Fibroblast of lung (primary cell): ENCODE data around the gene RER1. TPM values are rescaled to one million over a fixed set of nuclear protein-coding genes. Genes with fewer than 3 reads are reported as not detected.

Experiments used
- DNase-seq, 2 donors: peaks; one replicate each; pipeline versions ENCODE4 v3.0.0 to v3.0.0-alpha.2; 2010; ENCODE audit warnings: low read depth in 2 of 2
- H2AFZ ChIP-seq: 2 replicates; pipeline ENCODE4 v1.5.1; 2012; ENCODE audit warnings: low read length, control low read depth, inconsistent platforms
- H3K27ac ChIP-seq: 2 replicates; pipeline ENCODE4 v1.5.1; 2011; ENCODE audit warnings: low read length, control low read depth; ENCODE audit not compliant: insufficient read depth
- H3K27me3 ChIP-seq: 2 replicates; pipeline ENCODE4 v1.5.1; 2011; ENCODE audit warnings: mild to moderate bottlenecking, low read length; ENCODE audit not compliant: control insufficient read depth, insufficient read depth
- H3K36me3 ChIP-seq: 2 replicates; pipeline ENCODE4 v1.5.1; 2011; ENCODE audit warnings: low read length; ENCODE audit not compliant: control insufficient read depth, insufficient read depth
- H3K4me1 ChIP-seq: 2 replicates; pipeline ENCODE4 v1.5.1; 2011; ENCODE audit warnings: low read length; ENCODE audit not compliant: control insufficient read depth, insufficient read depth; ENCODE audit errors: extremely low read depth
- H3K4me2 ChIP-seq: 2 replicates; pipeline ENCODE4 v1.5.1; 2011; ENCODE audit warnings: low read length, control low read depth; ENCODE audit not compliant: insufficient read depth; ENCODE audit errors: extremely low read depth
- H3K4me3 ChIP-seq, 4 experiments: fragments of 200-600 bp in 1 of 4; sonication (generic) in 1 of 4; replicated peaks in 1 of 4; 2 replicates each; pipeline ENCODE4 v1.5.1; 2011 to 2016; ENCODE audit warnings: low read length in 4 of 4, low read depth in 3 of 4, mild to moderate bottlenecking in 3 of 4, control low read depth in 2 of 4, inconsistent platforms in 1 of 4, mixed read lengths in 1 of 4; ENCODE audit not compliant: insufficient read depth in 1 of 4; ENCODE audit errors: control extremely low read depth in 1 of 4
- H3K79me2 ChIP-seq: 2 replicates; pipeline ENCODE4 v1.5.1; 2012; ENCODE audit warnings: mild to moderate bottlenecking, low read length, inconsistent platforms; ENCODE audit not compliant: control insufficient read depth, insufficient read depth
- H3K9ac ChIP-seq: 2 replicates; pipeline ENCODE4 v1.5.1; 2011; ENCODE audit warnings: mild to moderate bottlenecking, low read length, control low read depth; ENCODE audit not compliant: insufficient read depth
- H3K9me3 ChIP-seq: 2 replicates; pipeline ENCODE4 v1.5.1; 2012; ENCODE audit warnings: low read depth, low read length; ENCODE audit not compliant: control insufficient read depth, insufficient read depth
- H4K20me1 ChIP-seq: 2 replicates; pipeline ENCODE4 v1.5.1; 2011; ENCODE audit warnings: low read length; ENCODE audit not compliant: control insufficient read depth, insufficient read depth; ENCODE audit errors: extremely low read depth
- EZH2 ChIP-seq: IDR thresholded peaks from 2 replicates; pipeline ENCODE4 v1.5.1; 2012; ENCODE audit warnings: low read length, control low read depth, mild to moderate bottlenecking; ENCODE audit errors: missing control alignments
- polyA plus RNA-seq, 2 donors: library from polyadenylated mRNA; depleted of rRNA in 1 of 2; stranded (reverse) in 1 of 2; unstranded in 1 of 2; fragments of >200 nt; gene quantifications; 2 replicates each; pipeline ENCODE4 v1.2.1, GENCODE V29; 2011 to 2012; ENCODE audit warnings: missing spikeins in 1 of 2
- total RNA-seq: library from RNA; depleted of rRNA; stranded (reverse); fragments of >200 nt; gene quantifications from 2 replicates; pipeline ENCODE4 v1.2.1, GENCODE V29; 2014
- TF ChIP-seq, protein P1 (sequence below), 2 donors: IDR thresholded peaks in 1 of 2; conservative IDR thresholded peaks in 1 of 2; 1 replicate in 1 of 2; 2 replicates in 1 of 2; pipeline ENCODE4 v1.5.1; 2011 to 2012; ENCODE audit warnings: low read length in 2 of 2, control low read depth in 1 of 2, inconsistent platforms in 1 of 2, low read depth in 1 of 2, mild to moderate bottlenecking in 1 of 2

Gene RER1
- total and polyA plus RNA-seq, 2 donors (not counting 1 experiment from before 2014, with no cell fraction given), result 76.1 to 271 TPM

DNA sequence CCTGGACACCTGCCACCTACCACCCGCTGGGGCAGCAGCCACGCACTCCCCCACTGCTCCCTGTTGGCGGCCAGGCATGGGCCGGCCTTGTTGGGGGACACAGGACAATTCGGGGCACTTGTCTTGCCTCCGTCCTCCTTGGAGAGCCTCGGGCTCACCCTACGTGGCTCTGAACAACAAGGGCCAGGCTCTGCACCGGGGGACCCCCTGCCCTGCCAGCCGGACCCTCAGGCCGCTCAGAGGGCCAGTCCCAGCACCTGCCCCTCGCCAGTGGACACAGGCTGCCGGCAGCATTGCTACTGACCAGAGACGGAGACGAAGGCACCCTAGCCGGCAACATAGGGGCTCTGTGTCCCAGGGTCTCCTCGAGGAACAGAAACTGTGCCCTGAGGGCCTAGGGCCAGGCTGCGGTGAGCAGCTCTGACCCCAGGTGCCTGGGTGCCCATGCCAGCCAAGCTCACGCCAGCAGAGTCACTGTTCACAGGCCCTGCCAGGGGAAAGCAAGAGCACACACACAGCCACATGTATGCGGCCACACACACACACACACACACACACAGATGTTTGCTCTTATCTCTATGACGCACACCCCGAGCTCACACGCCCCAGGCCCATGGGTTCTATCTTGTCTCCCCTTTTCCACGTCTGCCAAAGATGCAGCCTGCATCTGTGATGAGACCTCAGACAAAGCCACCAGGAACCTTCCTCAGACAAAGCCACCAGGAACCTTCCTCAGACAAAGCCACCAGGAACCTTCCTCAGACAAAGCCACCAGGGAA lies 46.2 kb upstream of the RER1 start:
- no peak for DNase-seq
- H3K36me3 ChIP-seq, result no peaks in the 10 kb centered on the region
- no peaks in the 10 kb centered on the region for H3K9me3 ChIP-seq
- no peaks in the 10 kb centered on the region for H3K79me2 ChIP-seq
- no peaks in the 10 kb centered on the region for H3K4me1 ChIP-seq
- TF ChIP-seq, protein P1, sequence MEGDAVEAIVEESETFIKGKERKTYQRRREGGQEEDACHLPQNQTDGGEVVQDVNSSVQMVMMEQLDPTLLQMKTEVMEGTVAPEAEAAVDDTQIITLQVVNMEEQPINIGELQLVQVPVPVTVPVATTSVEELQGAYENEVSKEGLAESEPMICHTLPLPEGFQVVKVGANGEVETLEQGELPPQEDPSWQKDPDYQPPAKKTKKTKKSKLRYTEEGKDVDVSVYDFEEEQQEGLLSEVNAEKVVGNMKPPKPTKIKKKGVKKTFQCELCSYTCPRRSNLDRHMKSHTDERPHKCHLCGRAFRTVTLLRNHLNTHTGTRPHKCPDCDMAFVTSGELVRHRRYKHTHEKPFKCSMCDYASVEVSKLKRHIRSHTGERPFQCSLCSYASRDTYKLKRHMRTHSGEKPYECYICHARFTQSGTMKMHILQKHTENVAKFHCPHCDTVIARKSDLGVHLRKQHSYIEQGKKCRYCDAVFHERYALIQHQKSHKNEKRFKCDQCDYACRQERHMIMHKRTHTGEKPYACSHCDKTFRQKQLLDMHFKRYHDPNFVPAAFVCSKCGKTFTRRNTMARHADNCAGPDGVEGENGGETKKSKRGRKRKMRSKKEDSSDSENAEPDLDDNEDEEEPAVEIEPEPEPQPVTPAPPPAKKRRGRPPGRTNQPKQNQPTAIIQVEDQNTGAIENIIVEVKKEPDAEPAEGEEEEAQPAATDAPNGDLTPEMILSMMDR (conservative IDR thresholded peaks at IDR 0.05 in 1 of 2, IDR thresholded peaks at IDR 0.05 in 1 of 2; ENCODE audit: low read depth in 1 of 2, low read length in 2 of 2), result no peak
- TF ChIP-seq EZH2, result no peak
- no peaks in the 10 kb centered on the region for H4K20me1 ChIP-seq
- no peak overlapping the region for H3K4me2 ChIP-seq
- H2AFZ ChIP-seq, result no peak overlapping the region
- no peak overlapping the region for H3K27ac ChIP-seq
- H3K9ac ChIP-seq, result no peak overlapping the region
- H3K27me3 ChIP-seq, result no peaks in the 10 kb centered on the region
- H3K4me3 ChIP-seq, result no peak overlapping the region

DNA sequence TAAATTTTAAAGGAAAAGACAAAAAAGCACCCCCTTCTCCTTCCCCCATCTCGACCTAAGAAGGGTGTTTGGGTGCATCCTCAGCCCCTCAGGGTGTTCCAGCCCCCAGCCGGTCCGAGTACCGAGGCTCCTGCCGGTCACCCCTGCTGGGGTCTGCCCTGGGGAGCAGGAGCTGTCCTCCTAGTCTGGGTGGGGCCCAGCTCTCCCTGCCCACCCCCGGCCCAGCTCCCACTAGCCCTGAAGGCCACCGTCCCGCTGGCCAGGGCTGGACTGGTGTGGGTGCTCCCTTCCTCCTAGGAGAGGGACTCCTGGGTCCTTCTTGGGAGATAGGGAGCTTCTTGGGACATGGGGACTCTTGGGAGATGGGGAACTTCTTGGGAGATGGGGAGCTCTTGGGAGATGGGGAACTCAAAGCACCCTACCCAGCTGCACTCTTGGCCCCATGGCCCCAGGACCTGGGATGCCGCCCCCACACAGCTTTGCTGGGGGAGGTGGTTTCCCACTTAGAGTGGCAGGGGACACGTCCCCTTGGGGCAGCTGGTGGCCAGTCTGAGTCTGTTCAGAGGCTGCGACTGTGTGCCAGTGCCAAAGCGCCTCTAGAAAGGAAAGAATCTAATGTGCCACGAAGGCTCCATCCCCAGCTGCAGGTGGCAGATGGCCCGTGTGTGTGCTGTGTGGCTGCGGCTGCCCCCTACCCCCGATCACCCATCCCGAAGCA lies 44.8 kb upstream of the RER1 start:
- no peak for DNase-seq
- no peak overlapping the region for H3K4me3 ChIP-seq
- H3K27me3 ChIP-seq, result no peaks in the 10 kb centered on the region
- H2AFZ ChIP-seq, result no peak overlapping the region
- H4K20me1 ChIP-seq, result no peaks in the 10 kb centered on the region
- H3K79me2 ChIP-seq, result no peaks in the 10 kb centered on the region
- no peaks in the 10 kb centered on the region for H3K9me3 ChIP-seq
- no peaks in the 10 kb centered on the region for H3K4me1 ChIP-seq
- no peak overlapping the region for H3K9ac ChIP-seq
- TF ChIP-seq, protein P1 (conservative IDR thresholded peaks at IDR 0.05 in 1 of 2, IDR thresholded peaks at IDR 0.05 in 1 of 2; ENCODE audit: low read depth in 1 of 2, low read length in 2 of 2), result no peak
- no peak for TF ChIP-seq EZH2
- H3K36me3 ChIP-seq, result no peaks in the 10 kb centered on the region
- no peak overlapping the region for H3K27ac ChIP-seq
- no peak overlapping the region for H3K4me2 ChIP-seq

DNA sequence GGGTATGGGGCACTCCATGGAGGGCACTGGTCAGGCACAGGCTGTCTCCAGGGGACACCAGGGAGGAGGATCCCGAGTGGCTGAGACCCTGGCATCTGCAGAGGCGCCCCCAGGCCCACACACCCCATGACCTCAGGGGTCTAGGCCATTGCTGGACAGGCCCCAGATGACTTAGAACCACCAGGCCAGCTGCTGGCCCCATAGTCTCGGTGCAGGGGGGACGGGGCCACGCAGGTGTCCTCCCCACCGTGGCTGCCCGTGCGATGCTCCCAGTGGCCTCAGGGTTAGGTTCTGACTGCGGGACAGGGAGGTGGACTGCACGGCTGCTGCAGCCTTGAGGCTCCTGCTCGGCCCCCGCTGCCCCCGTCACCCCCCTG lies 44.2 kb upstream of the RER1 start:
- Histone ChIP-seq H2AFZ (no peak overlapping the region), H3K4me3 (no peak overlapping the region), H3K4me2 (no peak overlapping the region), H3K9me3 (no peaks in the 10 kb centered on the region), H3K27me3 (no peaks in the 10 kb centered on the region), H3K4me1 (no peaks in the 10 kb centered on the region), H3K36me3 (no peaks in the 10 kb centered on the region), H3K27ac (no peak overlapping the region), H3K79me2 (no peaks in the 10 kb centered on the region), H3K9ac (no peak overlapping the region), H4K20me1 (no peaks in the 10 kb centered on the region)
- DNase-seq, result no peak
- no peak for TF ChIP-seq EZH2
- TF ChIP-seq, protein P1 (conservative IDR thresholded peaks at IDR 0.05 in 1 of 2, IDR thresholded peaks at IDR 0.05 in 1 of 2; ENCODE audit: low read depth in 1 of 2, low read length in 2 of 2), result no peak
